Measurements from ENCODE around the gene NFAM1. TPM values are rescaled to one million over a fixed set of nuclear protein-coding genes. Genes with fewer than 3 reads are reported as not detected.

NFAM1 gene
- total and polyA plus RNA-seq, 2 experiments from 2014 or later = 0.11 to 0.49 TPM

- TF ChIP-seq, protein P1, sequence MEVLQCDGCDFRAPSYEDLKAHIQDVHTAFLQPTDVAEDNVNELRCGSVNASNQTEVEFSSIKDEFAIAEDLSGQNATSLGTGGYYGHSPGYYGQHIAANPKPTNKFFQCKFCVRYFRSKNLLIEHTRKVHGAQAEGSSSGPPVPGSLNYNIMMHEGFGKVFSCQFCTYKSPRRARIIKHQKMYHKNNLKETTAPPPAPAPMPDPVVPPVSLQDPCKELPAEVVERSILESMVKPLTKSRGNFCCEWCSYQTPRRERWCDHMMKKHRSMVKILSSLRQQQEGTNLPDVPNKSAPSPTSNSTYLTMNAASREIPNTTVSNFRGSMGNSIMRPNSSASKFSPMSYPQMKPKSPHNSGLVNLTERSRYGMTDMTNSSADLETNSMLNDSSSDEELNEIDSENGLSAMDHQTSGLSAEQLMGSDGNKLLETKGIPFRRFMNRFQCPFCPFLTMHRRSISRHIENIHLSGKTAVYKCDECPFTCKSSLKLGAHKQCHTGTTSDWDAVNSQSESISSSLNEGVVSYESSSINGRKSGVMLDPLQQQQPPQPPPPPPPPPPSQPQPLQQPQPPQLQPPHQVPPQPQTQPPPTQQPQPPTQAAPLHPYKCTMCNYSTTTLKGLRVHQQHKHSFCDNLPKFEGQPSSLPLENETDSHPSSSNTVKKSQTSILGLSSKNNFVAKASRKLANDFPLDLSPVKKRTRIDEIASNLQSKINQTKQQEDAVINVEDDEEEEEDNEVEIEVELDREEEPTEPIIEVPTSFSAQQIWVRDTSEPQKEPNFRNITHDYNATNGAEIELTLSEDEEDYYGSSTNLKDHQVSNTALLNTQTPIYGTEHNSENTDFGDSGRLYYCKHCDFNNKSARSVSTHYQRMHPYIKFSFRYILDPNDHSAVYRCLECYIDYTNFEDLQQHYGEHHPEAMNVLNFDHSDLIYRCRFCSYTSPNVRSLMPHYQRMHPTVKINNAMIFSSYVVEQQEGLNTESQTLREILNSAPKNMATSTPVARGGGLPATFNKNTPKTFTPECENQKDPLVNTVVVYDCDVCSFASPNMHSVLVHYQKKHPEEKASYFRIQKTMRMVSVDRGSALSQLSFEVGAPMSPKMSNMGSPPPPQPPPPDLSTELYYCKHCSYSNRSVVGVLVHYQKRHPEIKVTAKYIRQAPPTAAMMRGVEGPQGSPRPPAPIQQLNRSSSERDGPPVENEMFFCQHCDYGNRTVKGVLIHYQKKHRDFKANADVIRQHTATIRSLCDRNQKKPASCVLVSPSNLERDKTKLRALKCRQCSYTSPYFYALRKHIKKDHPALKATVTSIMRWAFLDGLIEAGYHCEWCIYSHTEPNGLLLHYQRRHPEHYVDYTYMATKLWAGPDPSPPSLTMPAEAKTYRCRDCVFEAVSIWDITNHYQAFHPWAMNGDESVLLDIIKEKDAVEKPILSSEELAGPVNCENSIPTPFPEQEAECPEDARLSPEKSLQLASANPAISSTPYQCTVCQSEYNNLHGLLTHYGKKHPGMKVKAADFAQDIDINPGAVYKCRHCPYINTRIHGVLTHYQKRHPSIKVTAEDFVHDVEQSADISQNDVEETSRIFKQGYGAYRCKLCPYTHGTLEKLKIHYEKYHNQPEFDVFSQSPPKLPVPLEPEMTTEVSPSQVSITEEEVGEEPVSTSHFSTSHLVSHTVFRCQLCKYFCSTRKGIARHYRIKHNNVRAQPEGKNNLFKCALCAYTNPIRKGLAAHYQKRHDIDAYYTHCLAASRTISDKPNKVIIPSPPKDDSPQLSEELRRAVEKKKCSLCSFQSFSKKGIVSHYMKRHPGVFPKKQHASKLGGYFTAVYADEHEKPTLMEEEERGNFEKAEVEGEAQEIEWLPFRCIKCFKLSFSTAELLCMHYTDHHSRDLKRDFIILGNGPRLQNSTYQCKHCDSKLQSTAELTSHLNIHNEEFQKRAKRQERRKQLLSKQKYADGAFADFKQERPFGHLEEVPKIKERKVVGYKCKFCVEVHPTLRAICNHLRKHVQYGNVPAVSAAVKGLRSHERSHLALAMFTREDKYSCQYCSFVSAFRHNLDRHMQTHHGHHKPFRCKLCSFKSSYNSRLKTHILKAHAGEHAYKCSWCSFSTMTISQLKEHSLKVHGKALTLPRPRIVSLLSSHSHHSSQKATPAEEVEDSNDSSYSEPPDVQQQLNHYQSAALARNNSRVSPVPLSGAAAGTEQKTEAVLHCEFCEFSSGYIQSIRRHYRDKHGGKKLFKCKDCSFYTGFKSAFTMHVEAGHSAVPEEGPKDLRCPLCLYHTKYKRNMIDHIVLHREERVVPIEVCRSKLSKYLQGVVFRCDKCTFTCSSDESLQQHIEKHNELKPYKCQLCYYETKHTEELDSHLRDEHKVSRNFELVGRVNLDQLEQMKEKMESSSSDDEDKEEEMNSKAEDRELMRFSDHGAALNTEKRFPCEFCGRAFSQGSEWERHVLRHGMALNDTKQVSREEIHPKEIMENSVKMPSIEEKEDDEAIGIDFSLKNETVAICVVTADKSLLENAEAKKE (CRISPR knock-in tag; IDR thresholded peaks at IDR 0.05) = no peak
- TF ChIP-seq, protein P2, sequence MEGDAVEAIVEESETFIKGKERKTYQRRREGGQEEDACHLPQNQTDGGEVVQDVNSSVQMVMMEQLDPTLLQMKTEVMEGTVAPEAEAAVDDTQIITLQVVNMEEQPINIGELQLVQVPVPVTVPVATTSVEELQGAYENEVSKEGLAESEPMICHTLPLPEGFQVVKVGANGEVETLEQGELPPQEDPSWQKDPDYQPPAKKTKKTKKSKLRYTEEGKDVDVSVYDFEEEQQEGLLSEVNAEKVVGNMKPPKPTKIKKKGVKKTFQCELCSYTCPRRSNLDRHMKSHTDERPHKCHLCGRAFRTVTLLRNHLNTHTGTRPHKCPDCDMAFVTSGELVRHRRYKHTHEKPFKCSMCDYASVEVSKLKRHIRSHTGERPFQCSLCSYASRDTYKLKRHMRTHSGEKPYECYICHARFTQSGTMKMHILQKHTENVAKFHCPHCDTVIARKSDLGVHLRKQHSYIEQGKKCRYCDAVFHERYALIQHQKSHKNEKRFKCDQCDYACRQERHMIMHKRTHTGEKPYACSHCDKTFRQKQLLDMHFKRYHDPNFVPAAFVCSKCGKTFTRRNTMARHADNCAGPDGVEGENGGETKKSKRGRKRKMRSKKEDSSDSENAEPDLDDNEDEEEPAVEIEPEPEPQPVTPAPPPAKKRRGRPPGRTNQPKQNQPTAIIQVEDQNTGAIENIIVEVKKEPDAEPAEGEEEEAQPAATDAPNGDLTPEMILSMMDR (conservative IDR thresholded peaks at IDR 0.05; ENCODE audit: low read depth in 2 of 2) = no peak
- TF ChIP-seq CREB1 (CRISPR knock-in tag; IDR thresholded peaks at IDR 0.05; ENCODE audit: low read depth) (no peak), EZH2phosphoT487 (IDR thresholded peaks at IDR 0.05; ENCODE audit: unreplicated experiment) (no peak), POLR2AphosphoS5 (IDR thresholded peaks at IDR 0.05; ENCODE audit: low read depth) (no peak), STAT1 (IDR thresholded peaks at IDR 0.05; ENCODE audit: unreplicated experiment) (no peak)
Observed at GRCh38 chr22:42388130-42388797, 43.9 kb downstream of the NFAM1 start (continued).

- peaks cover 15% of the 10 kb centered on the region for H3K27me3 Mint-ChIP-seq (ENCODE audit: insufficient read depth, low read depth, poor library complexity)
- TF ChIP-seq JUNB (IDR thresholded peaks at IDR 0.05; ENCODE audit: unreplicated experiment) (no peak), CREB1 (CRISPR knock-in tag; IDR thresholded peaks at IDR 0.05; ENCODE audit: low read depth) (no peak), STAT1 (IDR thresholded peaks at IDR 0.05; ENCODE audit: unreplicated experiment) (no peak), EZH2phosphoT487 (IDR thresholded peaks at IDR 0.05; ENCODE audit: unreplicated experiment) (no peak), POLR2AphosphoS5 (IDR thresholded peaks at IDR 0.05; ENCODE audit: low read depth) (no peak), NANOG (IDR thresholded peaks at IDR 0.05; ENCODE audit: borderline replicate concordance) (no peak)
- TF ChIP-seq, protein P3, sequence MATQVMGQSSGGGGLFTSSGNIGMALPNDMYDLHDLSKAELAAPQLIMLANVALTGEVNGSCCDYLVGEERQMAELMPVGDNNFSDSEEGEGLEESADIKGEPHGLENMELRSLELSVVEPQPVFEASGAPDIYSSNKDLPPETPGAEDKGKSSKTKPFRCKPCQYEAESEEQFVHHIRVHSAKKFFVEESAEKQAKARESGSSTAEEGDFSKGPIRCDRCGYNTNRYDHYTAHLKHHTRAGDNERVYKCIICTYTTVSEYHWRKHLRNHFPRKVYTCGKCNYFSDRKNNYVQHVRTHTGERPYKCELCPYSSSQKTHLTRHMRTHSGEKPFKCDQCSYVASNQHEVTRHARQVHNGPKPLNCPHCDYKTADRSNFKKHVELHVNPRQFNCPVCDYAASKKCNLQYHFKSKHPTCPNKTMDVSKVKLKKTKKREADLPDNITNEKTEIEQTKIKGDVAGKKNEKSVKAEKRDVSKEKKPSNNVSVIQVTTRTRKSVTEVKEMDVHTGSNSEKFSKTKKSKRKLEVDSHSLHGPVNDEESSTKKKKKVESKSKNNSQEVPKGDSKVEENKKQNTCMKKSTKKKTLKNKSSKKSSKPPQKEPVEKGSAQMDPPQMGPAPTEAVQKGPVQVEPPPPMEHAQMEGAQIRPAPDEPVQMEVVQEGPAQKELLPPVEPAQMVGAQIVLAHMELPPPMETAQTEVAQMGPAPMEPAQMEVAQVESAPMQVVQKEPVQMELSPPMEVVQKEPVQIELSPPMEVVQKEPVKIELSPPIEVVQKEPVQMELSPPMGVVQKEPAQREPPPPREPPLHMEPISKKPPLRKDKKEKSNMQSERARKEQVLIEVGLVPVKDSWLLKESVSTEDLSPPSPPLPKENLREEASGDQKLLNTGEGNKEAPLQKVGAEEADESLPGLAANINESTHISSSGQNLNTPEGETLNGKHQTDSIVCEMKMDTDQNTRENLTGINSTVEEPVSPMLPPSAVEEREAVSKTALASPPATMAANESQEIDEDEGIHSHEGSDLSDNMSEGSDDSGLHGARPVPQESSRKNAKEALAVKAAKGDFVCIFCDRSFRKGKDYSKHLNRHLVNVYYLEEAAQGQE (IDR thresholded peaks at IDR 0.05; ENCODE audit: unreplicated experiment) = no peak
- TF ChIP-seq, protein P4, sequence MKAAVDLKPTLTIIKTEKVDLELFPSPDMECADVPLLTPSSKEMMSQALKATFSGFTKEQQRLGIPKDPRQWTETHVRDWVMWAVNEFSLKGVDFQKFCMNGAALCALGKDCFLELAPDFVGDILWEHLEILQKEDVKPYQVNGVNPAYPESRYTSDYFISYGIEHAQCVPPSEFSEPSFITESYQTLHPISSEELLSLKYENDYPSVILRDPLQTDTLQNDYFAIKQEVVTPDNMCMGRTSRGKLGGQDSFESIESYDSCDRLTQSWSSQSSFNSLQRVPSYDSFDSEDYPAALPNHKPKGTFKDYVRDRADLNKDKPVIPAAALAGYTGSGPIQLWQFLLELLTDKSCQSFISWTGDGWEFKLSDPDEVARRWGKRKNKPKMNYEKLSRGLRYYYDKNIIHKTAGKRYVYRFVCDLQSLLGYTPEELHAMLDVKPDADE (IDR thresholded peaks at IDR 0.05) = no peak
Observed at GRCh38 chr22:42387631-42388030, 44.6 kb downstream of the NFAM1 start.

More at GRCh38 chr22:42387631-42388030, 44.6 kb downstream of the NFAM1 start:
- no peaks in the 10 kb centered on the region for H4K20me1 ChIP-seq (replicated peaks; ENCODE audit: insufficient read depth)
- H3K79me2 ChIP-seq (replicated peaks; ENCODE audit: insufficient read depth) = no peaks in the 10 kb centered on the region
- no peaks in the 10 kb centered on the region for H3F3A ChIP-seq (replicated peaks; ENCODE audit: low read depth)
- H3K4me1 ChIP-seq (ENCODE audit: insufficient read depth) = no peaks in the 10 kb centered on the region
- H3K36me3 ChIP-seq (ENCODE audit: insufficient read depth) = no peaks in the 10 kb centered on the region
- no peak overlapping the region for H3K27ac Mint-ChIP-seq
- no peak for ATAC-seq
- H3K9me3 Mint-ChIP-seq = no peaks in the 10 kb centered on the region
- H3K4me3 ChIP-seq = no peak overlapping the region
- peaks cover 10% of the 10 kb centered on the region for H3K4me1 Mint-ChIP-seq
- no peak overlapping the region for H3K4me2 ChIP-seq
- no peak overlapping the region for H3K4me3 Mint-ChIP-seq
- no peak for DNase-seq (ENCODE audit: low spot score)
- no peak overlapping the region for H2AFZ ChIP-seq
- H3K9me2 ChIP-seq (ENCODE audit: insufficient read depth) = no peaks in the 10 kb centered on the region
- H3K36me3 Mint-ChIP-seq (ENCODE audit: low read depth) = no peaks in the 10 kb centered on the region
- H3K27me3 ChIP-seq (ENCODE audit: insufficient read depth) = no peaks in the 10 kb centered on the region
- no peak overlapping the region for H3K27ac ChIP-seq (ENCODE audit: low read depth)

All from GM23338 (cell line).